ENCODE data around the gene SLC25A26.
A peak's percentile ranks its signal among the peaks of the same experiment; 100 is the strongest.

The SLC25A26 gene, protein sequence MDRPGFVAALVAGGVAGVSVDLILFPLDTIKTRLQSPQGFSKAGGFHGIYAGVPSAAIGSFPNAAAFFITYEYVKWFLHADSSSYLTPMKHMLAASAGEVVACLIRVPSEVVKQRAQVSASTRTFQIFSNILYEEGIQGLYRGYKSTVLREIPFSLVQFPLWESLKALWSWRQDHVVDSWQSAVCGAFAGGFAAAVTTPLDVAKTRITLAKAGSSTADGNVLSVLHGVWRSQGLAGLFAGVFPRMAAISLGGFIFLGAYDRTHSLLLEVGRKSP

GRCh38 chr3:66220602-66221377 lies at the start of gene SLC25A26:
Gene SLC25A26 (plus strand): TSS chr3:66221001. CDS start chr3:66221095, 94 bp downstream.
- no peaks in the 10 kb centered on the region for H3K4me1 ChIP-seq (ENCODE audit: insufficient read depth, low read length)
- H3K9ac ChIP-seq (ENCODE audit: low read depth, low read length): peak within 1 kb of the TSS; percentile 78
- H3K36me3 ChIP-seq (ENCODE audit: insufficient read depth, low read length): no peaks in the 10 kb centered on the region; the same call in 1 of the 2 replicates
- no peaks in the 10 kb centered on the region for H3K9me3 ChIP-seq (ENCODE audit: control insufficient read depth, insufficient read depth, low read length)

- no peaks in the 10 kb centered on the region for H3K4me1 ChIP-seq (ENCODE audit: insufficient read depth, low read length)
- H3K9me3 ChIP-seq (ENCODE audit: control insufficient read depth, insufficient read depth, low read length): no peaks in the 10 kb centered on the region
- no peaks in the 10 kb centered on the region for H3K36me3 ChIP-seq (ENCODE audit: insufficient read depth, low read length)
- no peak overlapping the region for H3K9ac ChIP-seq (ENCODE audit: low read depth, low read length)
Measured at GRCh38 chr3:66172394-66172793, 48.4 kb upstream of the SLC25A26 start.

DNA sequence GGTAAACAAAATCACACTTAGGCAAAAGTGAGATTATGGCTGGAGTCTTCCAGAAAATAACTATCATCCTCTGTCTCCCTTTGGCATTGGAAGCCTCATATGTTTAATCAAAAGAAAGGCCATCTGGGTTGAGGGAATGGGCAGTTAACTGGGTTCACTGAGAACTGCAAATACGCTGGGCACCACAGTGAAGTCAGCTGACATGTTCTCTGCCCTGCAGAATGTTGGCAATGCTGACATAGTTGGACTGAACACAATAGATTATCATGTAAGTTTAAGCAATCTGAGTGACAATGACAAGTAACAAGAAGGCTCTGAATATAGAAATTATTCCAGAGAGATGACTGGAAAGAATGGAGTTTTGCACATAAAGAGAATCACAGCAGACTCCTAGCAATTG lies 43.8 kb upstream of the SLC25A26 start:
- no peaks in the 10 kb centered on the region for H3K4me1 ChIP-seq (ENCODE audit: insufficient read depth, low read length)
- H3K9ac ChIP-seq (ENCODE audit: low read depth, low read length): no peak overlapping the region
- no peaks in the 10 kb centered on the region for H3K36me3 ChIP-seq (ENCODE audit: insufficient read depth, low read length)

GRCh38 chr3:66178206-66178605 lies 42.6 kb upstream of the SLC25A26 start:
- H3K4me1 ChIP-seq (ENCODE audit: insufficient read depth, low read length): no peaks in the 10 kb centered on the region
- no peaks in the 10 kb centered on the region for H3K36me3 ChIP-seq (ENCODE audit: insufficient read depth, low read length)
- no peaks in the 10 kb centered on the region for H3K9me3 ChIP-seq (ENCODE audit: control insufficient read depth, insufficient read depth, low read length)
- H3K9ac ChIP-seq (ENCODE audit: low read depth, low read length): no peak overlapping the region

More for the DNA sequence above, 43.8 kb upstream of the SLC25A26 start:
- no peaks in the 10 kb centered on the region for H3K9me3 ChIP-seq (ENCODE audit: control insufficient read depth, insufficient read depth, low read length)

- no peaks in the 10 kb centered on the region for H3K4me1 ChIP-seq (ENCODE audit: insufficient read depth, low read length)
- no peak overlapping the region for H3K9ac ChIP-seq (ENCODE audit: low read depth, low read length)
- no peaks in the 10 kb centered on the region for H3K9me3 ChIP-seq (ENCODE audit: control insufficient read depth, insufficient read depth, low read length)
Measured at GRCh38 chr3:66179793-66180192, 41.0 kb upstream of the SLC25A26 start.

DNA sequence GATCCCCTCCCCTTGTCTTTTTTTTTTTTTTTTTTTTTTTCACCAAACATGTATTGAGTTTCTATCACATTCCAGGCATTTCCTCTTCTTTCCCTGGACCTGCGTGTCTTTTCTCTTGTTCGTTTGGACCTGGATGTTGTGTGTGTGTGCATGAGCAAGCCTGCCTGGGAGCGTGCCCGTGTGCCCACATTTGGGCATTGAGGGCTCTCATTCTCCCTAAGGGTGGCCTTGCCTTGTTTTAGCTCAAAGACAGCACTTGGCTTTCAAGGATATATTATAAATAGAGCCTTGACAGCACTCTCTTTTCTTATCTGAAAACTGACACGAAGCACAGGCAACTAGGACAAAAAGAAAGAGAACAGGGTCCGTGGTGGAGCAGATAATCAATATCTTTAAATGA lies 39.0 kb upstream of the SLC25A26 start:
- Histone ChIP-seq H3K9me3 (ENCODE audit: control insufficient read depth, insufficient read depth, low read length) (no peaks in the 10 kb centered on the region), H3K9ac (ENCODE audit: low read depth, low read length) (no peak overlapping the region), H3K36me3 (ENCODE audit: insufficient read depth, low read length) (no peaks in the 10 kb centered on the region), H3K4me1 (ENCODE audit: insufficient read depth, low read length) (no peaks in the 10 kb centered on the region)

More at GRCh38 chr3:66179793-66180192, 41.0 kb upstream of the SLC25A26 start:
- no peaks in the 10 kb centered on the region for H3K36me3 ChIP-seq (ENCODE audit: insufficient read depth, low read length)

- H3K9me3 ChIP-seq (ENCODE audit: control insufficient read depth, insufficient read depth, low read length): no peaks in the 10 kb centered on the region
- H3K4me1 ChIP-seq (ENCODE audit: insufficient read depth, low read length): no peaks in the 10 kb centered on the region
- no peaks in the 10 kb centered on the region for H3K36me3 ChIP-seq (ENCODE audit: insufficient read depth, low read length)
- no peak overlapping the region for H3K9ac ChIP-seq (ENCODE audit: low read depth, low read length)
Measured at GRCh38 chr3:66182246-66182645, 38.6 kb upstream of the SLC25A26 start.

- H3K9ac ChIP-seq (ENCODE audit: low read depth, low read length): no peak overlapping the region
- no peaks in the 10 kb centered on the region for H3K36me3 ChIP-seq (ENCODE audit: insufficient read depth, low read length)
- H3K9me3 ChIP-seq (ENCODE audit: control insufficient read depth, insufficient read depth, low read length): no peaks in the 10 kb centered on the region
- no peaks in the 10 kb centered on the region for H3K4me1 ChIP-seq (ENCODE audit: insufficient read depth, low read length)
Measured at GRCh38 chr3:66186545-66186944, 34.3 kb upstream of the SLC25A26 start.

DNA sequence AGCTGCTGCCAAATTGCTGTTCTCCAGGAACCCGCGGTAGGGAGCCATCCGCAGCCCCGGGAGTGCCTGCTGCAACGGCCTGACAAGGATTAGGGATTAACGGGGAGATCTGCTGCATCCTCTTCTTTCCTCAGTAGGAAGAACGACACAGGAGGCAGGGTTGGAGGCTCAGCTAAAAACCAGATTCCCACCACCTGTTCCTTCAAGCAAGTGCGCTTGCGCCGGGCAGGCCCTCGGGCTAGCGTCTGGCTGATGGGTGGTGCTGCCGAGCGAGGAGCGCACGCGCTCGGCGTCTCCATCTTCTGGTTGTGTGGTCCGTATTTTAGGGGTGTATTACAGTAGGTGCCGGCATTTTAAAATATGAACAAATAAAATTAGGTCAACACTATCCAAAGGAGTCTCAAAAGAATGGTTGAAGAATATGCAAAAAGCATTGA lies 25.4 kb upstream of the SLC25A26 start:
- Histone ChIP-seq H3K4me1 (ENCODE audit: insufficient read depth, low read length) (no peaks in the 10 kb centered on the region), H3K36me3 (ENCODE audit: insufficient read depth, low read length) (no peaks in the 10 kb centered on the region), H3K9me3 (ENCODE audit: control insufficient read depth, insufficient read depth, low read length) (no peaks in the 10 kb centered on the region; the same call in 1 of the 2 replicates), H3K9ac (ENCODE audit: low read depth, low read length) (peak overlapping the region; percentile 37; the same call in 1 of the 2 replicates)

DNA sequence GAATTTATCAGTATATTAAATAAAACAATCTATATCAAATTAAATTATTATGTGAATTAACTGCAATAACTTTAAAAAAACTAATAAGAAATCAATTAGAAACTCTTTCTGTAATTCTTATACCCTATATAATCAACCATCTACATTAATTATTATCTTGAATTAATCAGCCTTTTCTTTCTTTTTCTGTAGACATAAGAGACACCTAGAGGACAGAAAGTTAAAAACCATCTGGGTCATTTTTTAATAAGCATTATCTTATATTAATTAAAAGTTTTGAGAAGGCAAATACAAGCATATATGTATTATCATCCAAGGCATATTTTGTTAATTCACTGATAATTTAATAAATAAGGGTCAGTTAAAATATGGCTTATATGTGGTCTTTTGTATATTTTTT lies 24.2 kb upstream of the SLC25A26 start:
- no peaks in the 10 kb centered on the region for H3K36me3 ChIP-seq (ENCODE audit: insufficient read depth, low read length)
- no peak overlapping the region for H3K9ac ChIP-seq (ENCODE audit: low read depth, low read length)
- H3K9me3 ChIP-seq (ENCODE audit: control insufficient read depth, insufficient read depth, low read length): no peaks in the 10 kb centered on the region; the same call in 1 of the 2 replicates
- no peaks in the 10 kb centered on the region for H3K4me1 ChIP-seq (ENCODE audit: insufficient read depth, low read length)

DNA sequence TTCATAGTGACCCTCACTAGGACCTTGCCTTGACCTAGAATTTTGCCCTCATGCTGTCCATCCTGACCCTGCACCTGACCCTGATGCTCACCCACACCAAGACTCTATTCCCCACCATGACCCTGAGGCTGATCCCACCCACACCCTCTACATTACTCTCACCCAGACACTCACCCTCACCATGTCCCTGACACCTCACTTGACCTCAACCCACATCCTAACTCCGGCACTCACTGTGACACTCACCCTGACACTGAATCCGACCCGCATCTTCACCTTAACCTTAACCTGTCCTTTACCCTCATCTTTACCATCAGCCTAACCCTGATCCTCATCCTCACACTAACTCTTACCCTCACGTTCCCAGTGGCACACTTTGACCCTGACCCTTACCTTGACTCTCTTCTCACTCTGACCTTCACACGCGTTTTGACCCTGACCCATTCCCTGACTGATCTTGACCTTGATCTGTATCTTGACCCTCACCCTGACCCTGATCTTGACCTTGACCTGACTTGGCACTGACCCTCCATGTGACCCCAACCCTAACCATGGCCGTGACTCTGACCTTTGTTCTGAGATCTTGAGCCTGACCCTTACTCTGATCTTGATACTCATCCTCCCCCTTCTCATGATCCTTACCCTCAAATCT lies 22.2 kb upstream of the SLC25A26 start:
- H3K9ac ChIP-seq (ENCODE audit: low read depth, low read length): no peak overlapping the region
- H3K36me3 ChIP-seq (ENCODE audit: insufficient read depth, low read length): no peaks in the 10 kb centered on the region
- H3K4me1 ChIP-seq (ENCODE audit: insufficient read depth, low read length): no peaks in the 10 kb centered on the region
- no peaks in the 10 kb centered on the region for H3K9me3 ChIP-seq (ENCODE audit: control insufficient read depth, insufficient read depth, low read length)

DNA sequence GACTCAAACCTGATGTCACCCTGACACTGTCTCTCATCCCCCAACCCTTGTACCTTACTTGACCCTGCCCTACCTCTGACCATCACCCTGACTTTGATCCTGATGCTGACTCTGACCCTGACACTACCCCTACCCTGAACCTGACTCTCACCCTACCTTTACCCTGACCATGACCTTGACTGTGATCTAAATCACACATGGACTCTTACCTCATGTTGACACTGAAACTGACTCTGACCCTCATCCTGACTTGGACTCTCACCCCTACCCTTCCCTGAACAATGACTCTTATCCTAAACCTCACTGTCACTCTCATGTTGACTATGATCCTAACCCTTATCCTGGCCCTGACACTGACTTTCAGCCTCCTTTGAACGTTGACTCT lies 21.7 kb upstream of the SLC25A26 start:
- no peak overlapping the region for H3K9ac ChIP-seq (ENCODE audit: low read depth, low read length)
- no peaks in the 10 kb centered on the region for H3K36me3 ChIP-seq (ENCODE audit: insufficient read depth, low read length)

DNA sequence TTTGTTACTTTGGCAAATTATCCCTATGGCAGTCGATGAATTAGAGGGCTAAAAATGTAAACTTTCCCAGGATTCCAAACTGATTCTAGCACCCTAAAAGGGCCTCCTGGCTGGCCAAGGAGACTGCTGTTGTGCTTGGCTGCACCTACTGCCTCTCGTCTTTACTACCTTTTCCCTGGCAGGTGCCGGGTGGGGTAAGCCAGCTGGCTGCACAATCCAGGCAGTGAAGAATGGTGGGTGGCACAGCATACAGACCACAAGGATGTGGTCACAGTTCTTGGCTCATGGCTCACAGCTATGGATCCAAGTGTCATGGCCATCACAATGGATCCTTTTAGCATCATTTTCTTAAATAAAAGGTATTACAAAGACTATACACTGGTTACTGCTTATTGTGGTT lies 20.7 kb upstream of the SLC25A26 start:
- no peaks in the 10 kb centered on the region for H3K36me3 ChIP-seq (ENCODE audit: insufficient read depth, low read length)
- no peaks in the 10 kb centered on the region for H3K4me1 ChIP-seq (ENCODE audit: insufficient read depth, low read length)
- H3K9ac ChIP-seq (ENCODE audit: low read depth, low read length): no peak overlapping the region
- no peaks in the 10 kb centered on the region for H3K9me3 ChIP-seq (ENCODE audit: control insufficient read depth, insufficient read depth, low read length)

More for the DNA sequence above, 21.7 kb upstream of the SLC25A26 start:
- Histone ChIP-seq H3K4me1 (ENCODE audit: insufficient read depth, low read length) (no peaks in the 10 kb centered on the region), H3K9me3 (ENCODE audit: control insufficient read depth, insufficient read depth, low read length) (no peaks in the 10 kb centered on the region)

DNA sequence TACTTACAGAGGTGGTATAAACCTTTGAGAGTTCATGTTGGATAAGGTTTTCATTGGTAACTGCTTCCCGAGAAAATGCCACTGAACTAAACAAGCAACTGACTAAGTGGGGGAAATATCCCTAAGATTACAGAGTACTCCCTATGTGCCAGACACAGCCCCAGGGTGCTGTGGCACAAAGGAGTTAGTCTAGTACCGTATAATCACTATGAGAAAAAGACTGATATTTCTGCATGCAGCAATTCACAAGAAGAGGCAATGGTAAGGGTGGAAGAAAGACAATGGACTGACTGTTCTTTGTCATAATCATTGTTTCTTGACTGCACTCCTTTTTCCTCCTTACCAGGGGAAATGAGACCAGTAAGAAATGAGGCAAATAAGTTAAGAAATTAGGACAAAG lies 20.0 kb upstream of the SLC25A26 start:
- no peak overlapping the region for H3K9ac ChIP-seq (ENCODE audit: low read depth, low read length)
- H3K4me1 ChIP-seq (ENCODE audit: insufficient read depth, low read length): no peaks in the 10 kb centered on the region
- H3K9me3 ChIP-seq (ENCODE audit: control insufficient read depth, insufficient read depth, low read length): no peaks in the 10 kb centered on the region
- no peaks in the 10 kb centered on the region for H3K36me3 ChIP-seq (ENCODE audit: insufficient read depth, low read length)
